ENCODE data around the gene SLC5A1. TPM values are rescaled to one million over a fixed set of nuclear protein-coding genes. Genes with fewer than 3 reads are reported as not detected.

Gene SLC5A1
- total RNA-seq (ENCODE audit: insufficient read depth, low replicate concordance): 1.4 TPM

DNA sequence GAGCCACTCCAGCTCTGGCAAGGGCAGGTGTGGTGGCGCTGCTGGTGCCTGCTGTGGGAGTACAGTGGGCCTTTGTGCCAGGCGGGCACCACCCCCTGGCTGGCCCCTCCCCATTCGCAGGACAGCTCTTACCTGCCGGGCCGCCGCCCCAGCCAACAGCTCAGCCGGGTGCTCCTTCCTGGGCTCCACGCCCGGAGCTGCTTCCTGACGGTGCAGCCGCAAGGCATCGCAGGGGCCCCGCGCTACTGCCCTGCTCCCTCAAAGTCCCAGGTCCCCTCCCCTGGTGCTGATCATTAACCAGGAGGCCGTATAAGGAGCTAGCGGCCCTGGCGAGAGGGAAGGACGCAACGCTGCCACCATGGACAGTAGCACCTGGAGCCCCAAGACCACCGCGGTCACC, at the start of gene SLC5A1:
Gene SLC5A1 (plus strand): TSS at position 338 of the 400 bp plus-strand sequence. CDS start 21 bp downstream, at position 359.
- DNase-seq (ENCODE audit: low spot score): no peak

DNA sequence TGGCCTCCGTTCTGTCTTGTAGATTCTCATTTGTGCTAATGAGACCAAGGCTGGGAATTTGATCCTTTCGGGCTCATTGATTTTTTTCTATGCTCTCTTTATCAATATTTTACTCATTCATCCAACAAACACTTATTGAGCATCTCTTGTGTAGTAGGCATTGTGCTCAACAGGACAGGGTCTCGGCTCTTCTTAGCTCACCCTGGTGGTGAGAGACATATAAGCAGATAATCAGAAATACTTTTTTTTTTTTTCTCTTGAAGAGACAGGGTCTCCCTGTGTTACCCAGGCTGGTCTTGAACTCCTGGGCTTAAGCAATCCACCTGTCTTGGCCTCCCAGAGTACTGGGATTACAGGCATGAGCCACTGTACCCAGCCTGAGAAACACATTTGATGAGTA, 48.0 kb upstream of the SLC5A1 start:
- no peak for DNase-seq (ENCODE audit: low spot score)

DNA sequence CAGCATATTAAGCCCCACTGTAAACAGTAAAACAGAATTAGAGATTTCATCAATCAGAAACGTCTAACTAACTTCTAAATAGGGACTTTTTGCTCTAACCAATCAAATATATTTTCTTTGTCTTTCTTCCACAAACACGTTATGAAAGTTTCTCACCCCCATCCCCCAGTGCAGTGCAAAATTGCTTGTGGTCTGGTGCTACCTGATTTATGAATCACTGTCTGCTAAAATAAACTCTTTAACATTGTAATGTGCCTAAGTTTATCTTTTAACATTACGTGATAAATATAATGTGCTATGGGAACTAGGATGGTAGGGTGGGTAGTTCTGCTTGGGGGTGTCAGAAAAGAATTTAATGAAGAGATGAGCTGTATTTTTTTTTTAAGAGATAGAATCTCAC, 47.3 kb upstream of the SLC5A1 start:
- DNase-seq (ENCODE audit: low spot score): no peak

- no peak for DNase-seq (ENCODE audit: low spot score)
These were observed 44.2 kb upstream of the SLC5A1 start for GRCh38 chr22:31998784-31999385.

- no peak for DNase-seq (ENCODE audit: low spot score)
These were observed 42.9 kb upstream of the SLC5A1 start for GRCh38 chr22:32000181-32000580.

DNA sequence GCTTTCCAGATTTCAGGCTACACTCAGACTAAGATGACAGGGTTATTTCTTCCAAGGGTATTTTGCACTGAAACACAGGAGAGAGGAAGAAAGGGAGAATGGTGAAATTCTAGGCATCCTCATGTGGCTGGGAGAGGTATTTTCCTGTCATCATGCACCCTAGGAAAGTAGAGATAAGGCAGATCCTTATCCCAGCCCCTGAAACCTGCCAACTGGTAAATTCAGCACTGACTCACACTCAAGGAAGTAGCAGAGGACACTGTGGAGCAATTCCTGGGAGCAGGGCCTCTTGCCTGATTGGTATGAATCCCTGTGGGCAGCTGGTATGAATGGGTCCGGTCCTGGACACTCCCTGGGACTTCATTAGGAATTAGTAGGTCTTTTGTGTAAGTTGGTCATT, 37.6 kb upstream of the SLC5A1 start:
- DNase-seq (ENCODE audit: low spot score): no peak

DNA sequence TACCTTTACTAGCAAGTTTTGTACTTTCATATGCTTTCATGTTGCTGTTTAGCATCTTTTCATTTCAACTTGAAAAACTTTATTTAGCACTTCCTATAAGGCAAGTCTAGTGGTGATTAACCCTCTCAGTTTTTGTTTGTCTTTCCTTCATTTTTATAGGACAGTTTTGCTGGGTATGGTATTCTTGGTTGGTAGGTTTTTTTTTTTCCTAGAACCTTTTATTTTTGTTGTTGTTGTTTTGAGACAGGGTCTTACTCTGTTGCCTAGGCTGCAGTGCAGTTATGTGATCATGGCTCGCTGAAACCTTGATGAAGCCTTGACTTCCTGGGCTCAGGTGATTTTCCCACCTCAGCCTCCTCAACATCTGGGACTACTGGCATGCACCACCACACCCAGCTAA, 29.9 kb upstream of the SLC5A1 start:
- DNase-seq (ENCODE audit: low spot score): no peak

- no peak for DNase-seq (ENCODE audit: low spot score)
These were observed 27.0 kb upstream of the SLC5A1 start for GRCh38 chr22:32016081-32016480.

DNA sequence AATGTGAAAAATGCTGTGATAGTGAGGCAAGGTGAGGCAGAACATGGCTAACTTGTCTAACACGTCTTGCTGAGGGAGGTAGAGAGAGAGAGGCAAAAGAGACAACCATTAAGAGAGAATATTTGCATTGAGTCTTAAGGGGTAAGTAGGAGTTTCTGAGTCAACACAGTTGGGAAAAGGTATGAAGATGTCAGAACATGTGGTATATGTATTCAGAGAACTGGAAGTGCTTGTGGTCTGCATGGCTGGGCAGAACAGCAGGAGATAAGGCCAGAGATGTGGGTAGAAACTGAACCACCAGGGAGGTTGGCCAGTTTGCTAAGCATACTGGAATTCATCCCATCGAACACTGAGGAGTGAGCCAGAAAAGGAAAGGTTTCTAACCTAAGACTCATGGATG, 25.0 kb upstream of the SLC5A1 start:
- DNase-seq (ENCODE audit: low spot score): no peak

DNA sequence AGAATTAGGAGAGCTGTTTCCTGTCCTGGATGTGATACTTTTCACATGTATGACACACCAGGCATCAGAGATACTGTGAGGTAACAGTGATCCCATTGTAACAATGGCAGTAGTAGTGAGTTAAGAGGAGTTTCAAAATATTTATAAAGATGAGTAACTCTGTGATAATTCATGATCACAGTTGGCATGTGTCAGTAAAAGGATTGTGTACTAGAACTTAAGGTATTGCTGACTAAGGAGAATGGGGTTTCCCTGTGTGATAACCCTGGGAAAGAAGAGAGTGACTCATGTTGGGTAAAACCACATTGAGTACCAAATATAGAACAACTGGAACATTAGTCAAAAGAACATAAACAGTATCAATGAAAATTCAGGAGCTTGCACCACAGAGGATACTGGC, 22.9 kb upstream of the SLC5A1 start:
- DNase-seq (ENCODE audit: low spot score): no peak

DNA sequence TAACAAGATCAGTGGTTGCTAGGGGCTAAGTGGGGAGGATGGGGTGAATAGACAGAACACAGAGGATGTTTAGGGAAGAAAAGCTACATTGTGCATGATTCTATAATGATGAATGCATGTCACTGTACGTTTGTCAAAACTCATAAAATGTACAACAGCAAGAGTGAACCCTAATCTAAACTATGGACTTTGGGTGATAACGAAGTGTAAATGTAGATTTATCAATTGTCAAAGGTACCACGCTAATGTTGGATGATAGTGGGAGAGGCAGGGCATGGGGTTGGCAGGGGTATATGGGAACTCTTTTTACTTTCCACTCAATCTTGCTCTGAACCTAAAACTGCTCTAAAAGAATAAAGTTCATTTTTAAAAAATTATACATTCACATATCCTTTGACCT, 21.3 kb upstream of the SLC5A1 start:
- no peak for DNase-seq (ENCODE audit: low spot score)

GRCh38 chr22:32023251-32023827, 19.7 kb upstream of the SLC5A1 start:
- no peak for DNase-seq (ENCODE audit: low spot score)

- no peak for DNase-seq (ENCODE audit: low spot score)
These were observed 18.3 kb upstream of the SLC5A1 start for GRCh38 chr22:32024796-32025195.

DNA sequence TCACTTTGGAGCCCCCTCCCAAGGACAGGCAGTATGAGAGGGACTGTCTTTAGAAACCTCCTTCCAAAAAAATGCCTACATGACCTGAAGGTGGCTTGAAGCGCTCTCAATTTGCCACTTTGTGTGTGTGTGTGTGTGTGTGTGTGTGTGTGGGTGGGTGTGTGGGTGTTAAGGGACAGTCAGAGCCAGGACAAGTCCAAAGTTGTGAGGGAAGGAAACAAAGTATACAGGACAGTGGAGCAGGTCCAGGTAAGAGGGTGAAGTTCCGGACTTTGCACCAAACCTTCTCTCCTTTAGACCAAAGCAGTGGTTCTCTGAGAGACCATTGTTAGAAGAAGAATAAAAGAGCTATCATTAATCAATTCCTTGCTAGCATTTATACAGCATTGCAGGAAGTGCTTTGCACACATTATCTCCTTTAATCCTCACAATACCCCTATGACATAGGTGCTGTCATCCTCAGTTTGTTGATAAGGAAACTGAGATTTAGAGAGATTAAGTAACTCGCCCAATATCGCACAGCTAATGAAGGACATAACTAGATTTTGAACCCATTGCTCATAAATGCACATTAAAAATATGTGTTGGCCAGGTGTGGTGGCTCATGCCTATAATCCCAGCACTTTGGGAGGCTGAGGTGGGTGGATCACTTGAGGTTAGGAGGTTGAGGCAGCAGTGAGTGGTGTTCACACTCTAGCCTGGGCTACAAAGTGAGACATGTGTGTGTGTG, 12.4 kb upstream of the SLC5A1 start:
- DNase-seq (ENCODE audit: low spot score): no peak

GRCh38 chr22:32031466-32031865, 11.6 kb upstream of the SLC5A1 start:
- no peak for DNase-seq (ENCODE audit: low spot score)

DNA sequence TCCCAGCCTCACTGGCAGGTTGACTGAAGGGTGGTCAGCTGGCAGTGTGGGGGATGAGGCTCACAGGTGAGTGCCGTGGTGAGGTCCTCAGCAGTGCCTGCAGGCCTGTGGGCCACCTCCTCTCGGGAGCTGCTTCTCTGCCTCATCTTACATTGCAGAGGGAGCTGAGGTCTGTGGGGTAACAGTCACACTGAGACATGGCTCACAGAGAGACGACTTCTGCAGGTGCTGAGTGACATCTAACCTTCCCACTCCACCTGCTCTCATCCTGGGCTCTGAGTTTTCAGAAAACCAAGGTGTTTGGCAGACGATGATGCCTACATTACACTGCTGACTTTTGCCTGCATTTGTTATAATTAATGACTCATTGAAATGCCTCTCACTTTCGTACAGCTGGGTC, 8.8 kb upstream of the SLC5A1 start:
- DNase-seq (ENCODE audit: low spot score): no peak

DNA sequence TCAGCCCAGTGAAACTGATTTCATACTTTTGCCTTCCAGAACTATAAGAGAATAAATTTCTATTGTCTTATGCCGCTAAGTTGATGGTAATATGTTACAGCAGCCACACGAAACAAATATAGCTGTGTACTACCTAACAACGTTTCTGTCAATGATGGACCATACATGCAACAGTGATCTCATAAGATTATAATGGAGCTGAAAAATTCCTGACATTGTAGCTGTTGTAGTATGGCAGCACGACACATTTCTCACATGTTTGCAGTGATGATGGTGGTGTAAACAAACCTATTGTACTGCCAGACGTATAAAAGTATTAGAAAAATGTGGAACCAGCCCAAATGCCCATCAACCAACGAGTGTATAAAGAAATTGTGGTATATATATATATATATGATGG, 5.8 kb upstream of the SLC5A1 start:
- no peak for DNase-seq (ENCODE audit: low spot score)

DNA sequence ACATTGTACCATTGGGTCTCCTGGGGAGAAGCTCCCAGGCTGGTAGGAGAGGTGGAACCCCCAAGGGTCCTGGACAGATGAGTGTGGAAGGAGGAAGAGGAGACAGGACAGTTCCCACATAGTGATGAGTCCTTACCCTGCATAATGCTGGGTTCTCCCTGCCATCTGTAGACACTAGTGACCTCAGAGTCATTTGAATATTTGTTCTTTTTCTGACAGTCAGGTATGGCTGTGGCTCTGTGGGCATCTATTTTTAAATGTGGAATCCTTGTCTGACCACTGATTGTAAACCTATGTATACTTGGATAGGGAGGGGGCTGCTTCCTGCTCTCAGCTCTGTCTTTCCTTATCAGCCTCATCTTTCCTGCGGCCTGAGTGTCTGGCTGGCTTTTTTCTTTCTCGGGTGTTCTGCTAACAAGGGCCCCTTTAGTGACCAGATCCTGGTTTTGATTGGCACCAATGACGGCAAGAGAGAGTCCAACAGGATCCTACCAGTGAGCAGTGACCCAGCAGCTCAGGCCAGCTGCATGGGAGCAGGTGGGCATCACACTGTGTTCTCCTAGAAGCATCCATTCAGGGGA, 2.6 kb upstream of the SLC5A1 start:
- DNase-seq (ENCODE audit: low spot score): no peak

- DNase-seq (ENCODE audit: low spot score): no peak
These were observed 330 bp downstream of the SLC5A1 start for GRCh38 chr22:32043391-32043790.

- no peak for DNase-seq (ENCODE audit: low spot score)
These were observed 1.4 kb downstream of the SLC5A1 start for GRCh38 chr22:32044477-32044876.

DNA sequence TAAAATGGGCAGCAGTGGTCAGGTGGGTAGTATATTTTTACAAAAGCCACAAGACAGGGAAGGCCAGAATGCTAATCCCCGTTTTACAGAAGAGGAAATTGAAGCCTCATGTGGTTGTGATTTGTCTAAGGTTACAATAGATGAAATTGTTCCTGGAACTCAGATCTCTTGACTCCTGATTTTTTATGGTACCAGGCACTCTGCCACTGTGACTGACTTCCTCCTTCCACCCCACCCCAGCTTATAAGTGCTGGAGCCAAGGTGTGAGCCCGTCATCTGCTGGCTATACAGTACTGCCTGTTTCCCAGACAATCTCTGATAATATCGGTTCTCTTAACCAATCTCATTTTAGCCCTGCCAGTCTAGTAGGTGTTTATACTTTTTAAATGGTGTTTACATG, 1.9 kb downstream of the SLC5A1 start:
- DNase-seq (ENCODE audit: low spot score): no peak

DNA sequence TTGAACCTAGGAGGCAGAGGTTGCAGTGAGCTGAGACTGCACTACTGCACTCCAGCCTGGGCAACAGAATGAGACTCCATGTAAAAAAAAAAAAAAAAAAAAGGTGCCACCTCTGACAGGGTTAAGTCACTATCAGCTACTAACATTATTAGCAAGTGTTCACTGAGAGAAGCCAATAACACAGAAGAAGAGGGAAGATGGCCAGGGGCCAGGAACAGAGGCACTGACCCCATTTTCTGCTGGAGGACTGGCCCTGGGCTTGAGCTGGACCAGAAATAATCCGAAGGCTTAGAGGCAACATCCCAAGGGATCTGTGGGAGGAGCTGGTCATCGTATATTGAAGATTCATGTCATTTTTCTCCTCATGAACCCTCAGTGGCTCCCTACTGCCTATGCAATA, 5.0 kb downstream of the SLC5A1 start:
- no peak for DNase-seq (ENCODE audit: low spot score)
